OCI-LY7 (cell line): ENCODE measurements around the gene YLPM1. TPM values are rescaled to one million over a fixed set of nuclear protein-coding genes. Genes with fewer than 3 reads are reported as not detected.

Experiments
- BruUV-seq: library from RNA; stranded (reverse); fragments of 400-500 nt; replicated peaks from 2 replicates; lab custom pipeline; 2021; lab: Mats Ljungman, UMichigan
- CTCF ChIA-PET: fragments of 300-600 bp; sonication (Branson Sonifier 250); formaldehyde crosslinking; loops from one replicate; lab custom pipeline; 2022; ENCODE audit warnings: antibody characterized with exemption; ENCODE audit not compliant: unreplicated experiment; lab: Charles Lee
- POLR2A ChIA-PET: fragments of 300-600 bp; sonication (Branson Sonifier 250); formaldehyde crosslinking; loops from one replicate; lab custom pipeline; 2022; ENCODE audit warnings: antibody characterized with exemption; lab: Charles Lee
- DNase-seq: peaks from one replicate; pipeline ENCODE4 v3.0.0-alpha.2; 2015; ENCODE audit warnings: low spot score
- H2AFZ ChIP-seq: fragments of 200-600 bp; sonication (generic), shearing (Covaris generic); 2 replicates; pipeline ENCODE4 v1.6.1; 2014; ENCODE audit warnings: mild to moderate bottlenecking, antibody characterized with exemption, low read length, moderate library complexity
- H3K27ac ChIP-seq: fragments of 200-600 bp; sonication (generic); 2 replicates; pipeline ENCODE4 v1.5.1; 2014; ENCODE audit warnings: mixed run types, low read depth, mild to moderate bottlenecking, moderate library complexity, low read length, inconsistent platforms; ENCODE audit not compliant: poor library complexity, severe bottlenecking
- H3K36me3 ChIP-seq: fragments of 200-600 bp; sonication (generic); 2 replicates; pipeline ENCODE4 v1.6.1; 2014; ENCODE audit warnings: mild to moderate bottlenecking, antibody characterized with exemption, low read length, moderate library complexity, mixed read lengths; ENCODE audit not compliant: insufficient read depth
- H3K4me1 ChIP-seq: fragments of 200-600 bp; sonication (generic); 2 replicates; pipeline ENCODE4 v1.5.1; 2014; ENCODE audit warnings: mild to moderate bottlenecking, low read length; ENCODE audit not compliant: insufficient read depth, poor library complexity, severe bottlenecking
- H3K4me2 ChIP-seq: fragments of 200-600 bp; sonication (generic); 2 replicates; pipeline ENCODE4 v1.6.1; 2014; ENCODE audit warnings: mild to moderate bottlenecking, low read length
- H3K4me3 ChIP-seq: fragments of 200-600 bp; sonication (generic); 2 replicates; pipeline ENCODE4 v1.5.1; 2014; ENCODE audit warnings: mild to moderate bottlenecking, low read depth, low read length; ENCODE audit not compliant: poor library complexity, severe bottlenecking
- H3K79me2 ChIP-seq: fragments of 200-600 bp; sonication (generic); 2 replicates; pipeline ENCODE4 v1.6.1; 2016; ENCODE audit warnings: low read depth, mild to moderate bottlenecking, low read length, moderate library complexity, mixed read lengths; ENCODE audit not compliant: insufficient read depth
- H3K9me2 ChIP-seq: fragments of 200-600 bp; sonication (generic); 2 replicates; pipeline ENCODE4 v1.6.1; 2016; ENCODE audit warnings: mild to moderate bottlenecking, low read length, mixed read lengths; ENCODE audit not compliant: insufficient read depth
- H3K9me3 ChIP-seq: fragments of 200-600 bp; sonication (generic); 2 replicates; pipeline ENCODE4 v1.6.1; 2014; ENCODE audit warnings: mild to moderate bottlenecking, mixed run types, low read length, mixed read lengths
- H4K20me1 ChIP-seq: fragments of 200-600 bp; sonication (generic); 2 replicates; pipeline ENCODE4 v1.6.1; 2014; ENCODE audit warnings: mild to moderate bottlenecking, antibody characterized with exemption, low read length, moderate library complexity, mixed read lengths; ENCODE audit not compliant: insufficient read depth
- CTCF ChIP-seq: fragments of 200-600 bp; sonication (generic); conservative IDR thresholded peaks from 2 replicates; pipeline ENCODE4 v1.5.1; 2014; ENCODE audit warnings: mild to moderate bottlenecking, antibody characterized with exemption, low read length, moderate library complexity, mixed read lengths
- EZH2phosphoT487 ChIP-seq: fragments of 200-600 bp; sonication (generic); IDR thresholded peaks from 2 replicates; pipeline ENCODE4 v1.6.1; 2018; ENCODE audit warnings: low read depth, borderline replicate concordance, mild to moderate bottlenecking, mixed run types, antibody characterized with exemption, low read length, moderate library complexity, mixed read lengths
- intact Hi-C: fragments of 100-400 bp; cut with micrococcal nuclease; formaldehyde crosslinking; loops from one replicate; pipeline ENCODE4 v1.10.0; 2022; ENCODE audit not compliant: unreplicated experiment
- total RNA-seq, 2 experiments: library from RNA; depleted of rRNA in 1 of 2; stranded (reverse); fragments of >200 nt in 1 of 2; shearing (Covaris generic) in 1 of 2; gene quantifications; 2 replicates each; pipeline ENCODE4 v1.2.3, GENCODE V29; 2014 to 2022

Gene YLPM1
- total RNA-seq, 2 experiments from 2014 or later, result 45.2 to 101 TPM

GRCh38 chr14:74852922-74853530 is 89.9 kb downstream of the YLPM1 start:
- no TSS peak for BruUV-seq
- H3K9me3 ChIP-seq, result no peaks in the 10 kb centered on the region
- H3K4me1 ChIP-seq, result peaks cover 12% of the 10 kb centered on the region
- ChIA-PET POLR2A (interaction anchor here (0.9 to 1.3 kb wide), 2 partner anchors 90 to 169 kb away, joined by 3 to 4 read pairs; partner anchors contain the start of gene YLPM1), CTCF (no interaction called here)
- no peak overlapping the region for H3K4me2 ChIP-seq
- no peaks in the 10 kb centered on the region for H3K36me3 ChIP-seq
- intact Hi-C loops, result no loop called here
- no peak overlapping the region for H3K4me3 ChIP-seq
- no peak overlapping the region for H3K27ac ChIP-seq
- H2AFZ ChIP-seq, result no peak overlapping the region
- no peaks in the 10 kb centered on the region for H4K20me1 ChIP-seq
- no peak for TF ChIP-seq CTCF
- TF ChIP-seq EZH2phosphoT487, result no peak
- no peaks in the 10 kb centered on the region for H3K9me2 ChIP-seq
- no peaks in the 10 kb centered on the region for H3K79me2 ChIP-seq
- DNase-seq, result no peak

GRCh38 chr14:74853581-74853980 is 90.5 kb downstream of the YLPM1 start:
- BruUV-seq, result no TSS peak
- TF ChIP-seq CTCF, result no peak
- TF ChIP-seq EZH2phosphoT487, result no peak
- POLR2A ChIA-PET, result interaction anchor here (1.3 kb wide), 1 partner anchor 169 kb away, joined by 3 read pairs; no protein-coding TSS in a partner anchor
- Histone ChIP-seq H3K36me3 (no peaks in the 10 kb centered on the region), H4K20me1 (no peaks in the 10 kb centered on the region), H3K79me2 (no peaks in the 10 kb centered on the region), H3K9me3 (no peaks in the 10 kb centered on the region), H3K27ac (no peak overlapping the region), H3K4me1 (peaks cover 12% of the 10 kb centered on the region), H3K9me2 (no peaks in the 10 kb centered on the region), H3K4me2 (no peak overlapping the region), H2AFZ (no peak overlapping the region), H3K4me3 (no peak overlapping the region)
- intact Hi-C loops, result no loop called here
- DNase-seq, result no peak
- CTCF ChIA-PET, result no interaction called here

GRCh38 chr14:74855021-74855420 is 91.9 kb downstream of the YLPM1 start:
- POLR2A ChIA-PET, result interaction anchor here (0.5 to 1.4 kb wide), 4 partner anchors 9 to 212 kb away, joined by 3 to 4 read pairs (median 4); no protein-coding TSS in a partner anchor
- no peak overlapping the region for H3K4me2 ChIP-seq
- no peak overlapping the region for H3K4me3 ChIP-seq
- no peaks in the 10 kb centered on the region for H3K9me2 ChIP-seq
- intact Hi-C loops, result loop anchor here (5.0 kb wide), 1 partner anchor 248 kb away; no protein-coding TSS in a partner anchor
- peaks cover 12% of the 10 kb centered on the region for H3K4me1 ChIP-seq
- H2AFZ ChIP-seq, result no peak overlapping the region
- CTCF ChIA-PET, result interaction anchor here (0.5 to 1.3 kb wide), 2 partner anchors 53 to 234 kb away, joined by 3 read pairs; no protein-coding TSS in a partner anchor
- no peaks in the 10 kb centered on the region for H3K36me3 ChIP-seq
- H3K9me3 ChIP-seq, result no peaks in the 10 kb centered on the region
- H3K27ac ChIP-seq, result no peak overlapping the region
- no peak for DNase-seq
- H4K20me1 ChIP-seq, result no peaks in the 10 kb centered on the region
- BruUV-seq, result no TSS peak
- TF ChIP-seq CTCF, result no peak
- no peak for TF ChIP-seq EZH2phosphoT487
- H3K79me2 ChIP-seq, result no peaks in the 10 kb centered on the region
